ENCODE results near the gene PIP4K2C.
A peak's percentile ranks its signal among the peaks of the same experiment; 100 is the strongest.
"Not testable (repeated sequence)": the region's sequence is repeated elsewhere in the genome, so short reads cannot be mapped to it uniquely, and the experiment has no call there.

The PIP4K2C gene

DNA sequence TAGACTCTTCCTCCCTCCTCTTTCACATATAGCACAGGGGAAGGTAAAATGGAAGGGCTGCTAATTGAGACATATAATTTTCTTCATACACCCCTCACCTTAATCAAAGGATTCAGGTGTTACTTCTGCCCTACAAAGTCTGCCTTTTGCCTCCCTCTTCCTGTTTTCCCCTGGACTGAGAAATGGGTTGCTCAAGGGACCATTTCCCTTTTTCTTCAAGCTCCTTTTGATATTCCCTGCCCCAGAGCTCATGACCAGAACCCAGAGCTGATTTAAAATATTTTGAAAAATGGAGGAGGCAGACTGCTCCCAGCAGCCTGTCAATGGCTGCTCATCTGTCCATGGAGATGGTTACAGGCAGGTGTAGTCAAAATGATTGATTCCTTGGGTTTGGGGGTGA is 6.3 kb upstream of the PIP4K2C start:
- TF ChIP-seq, protein P1, sequence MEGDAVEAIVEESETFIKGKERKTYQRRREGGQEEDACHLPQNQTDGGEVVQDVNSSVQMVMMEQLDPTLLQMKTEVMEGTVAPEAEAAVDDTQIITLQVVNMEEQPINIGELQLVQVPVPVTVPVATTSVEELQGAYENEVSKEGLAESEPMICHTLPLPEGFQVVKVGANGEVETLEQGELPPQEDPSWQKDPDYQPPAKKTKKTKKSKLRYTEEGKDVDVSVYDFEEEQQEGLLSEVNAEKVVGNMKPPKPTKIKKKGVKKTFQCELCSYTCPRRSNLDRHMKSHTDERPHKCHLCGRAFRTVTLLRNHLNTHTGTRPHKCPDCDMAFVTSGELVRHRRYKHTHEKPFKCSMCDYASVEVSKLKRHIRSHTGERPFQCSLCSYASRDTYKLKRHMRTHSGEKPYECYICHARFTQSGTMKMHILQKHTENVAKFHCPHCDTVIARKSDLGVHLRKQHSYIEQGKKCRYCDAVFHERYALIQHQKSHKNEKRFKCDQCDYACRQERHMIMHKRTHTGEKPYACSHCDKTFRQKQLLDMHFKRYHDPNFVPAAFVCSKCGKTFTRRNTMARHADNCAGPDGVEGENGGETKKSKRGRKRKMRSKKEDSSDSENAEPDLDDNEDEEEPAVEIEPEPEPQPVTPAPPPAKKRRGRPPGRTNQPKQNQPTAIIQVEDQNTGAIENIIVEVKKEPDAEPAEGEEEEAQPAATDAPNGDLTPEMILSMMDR (IDR thresholded peaks at IDR 0.05; ENCODE audit: low read depth, low read length): no peak
- in situ Hi-C loops (cut with HindIII; ENCODE audit: low sequenced_read_pairs): no loop called here
- DNase-seq (ENCODE audit: low read depth, low spot score): no peak
- H3K4me3 ChIP-seq (ENCODE audit: low read depth, low read length): no peak overlapping the region

GRCh38 chr12:57585156-57585555 is 5.8 kb upstream of the PIP4K2C start:
- in situ Hi-C loops (cut with HindIII; ENCODE audit: low sequenced_read_pairs): no loop called here
- no peak for DNase-seq (ENCODE audit: low read depth, low spot score)
- TF ChIP-seq, protein P1 (IDR thresholded peaks at IDR 0.05; ENCODE audit: low read depth, low read length): no peak
- H3K4me3 ChIP-seq (ENCODE audit: low read depth, low read length): no peak overlapping the region

DNA sequence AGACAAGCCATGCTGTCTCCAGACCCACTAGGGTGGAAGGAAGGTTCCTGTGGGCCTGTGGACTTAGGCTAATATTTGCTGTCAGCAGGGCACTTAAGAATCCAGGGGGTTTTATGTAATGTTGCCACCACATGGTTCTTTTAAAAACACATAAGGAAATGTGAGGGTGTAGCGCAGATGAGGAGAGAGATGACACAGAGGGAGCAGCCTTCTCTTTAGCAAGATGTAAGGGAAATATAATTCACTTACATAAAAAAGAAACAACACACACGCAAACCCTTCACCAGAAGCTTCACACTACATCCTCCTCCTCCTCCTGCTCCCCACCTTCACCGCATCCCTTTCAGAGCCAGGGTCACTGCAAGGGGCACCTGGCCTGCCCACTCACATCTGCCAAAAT is 4.9 kb upstream of the PIP4K2C start:
- DNase-seq (ENCODE audit: low read depth, low spot score): no peak
- TF ChIP-seq, protein P1 (IDR thresholded peaks at IDR 0.05; ENCODE audit: low read depth, low read length): no peak
- H3K4me3 ChIP-seq (ENCODE audit: low read depth, low read length): no peak overlapping the region
- in situ Hi-C loops (cut with HindIII; ENCODE audit: low sequenced_read_pairs): no loop called here

GRCh38 chr12:57586832-57587429 is 4.1 kb upstream of the PIP4K2C start:
- in situ Hi-C loops (cut with HindIII; ENCODE audit: low sequenced_read_pairs): no loop called here
- DNase-seq (ENCODE audit: low read depth, low spot score): no peak
- no peak overlapping the region for H3K4me3 ChIP-seq (ENCODE audit: low read depth, low read length)
- TF ChIP-seq, protein P1 (IDR thresholded peaks at IDR 0.05; ENCODE audit: low read depth, low read length): no peak

GRCh38 chr12:57588951-57589610 is 1.9 kb upstream of the PIP4K2C start:
- DNase-seq (ENCODE audit: low read depth, low spot score); H3K4me3 ChIP-seq (ENCODE audit: low read depth, low read length); in situ Hi-C loops (cut with HindIII; ENCODE audit: low sequenced_read_pairs): not testable (repeated sequence)

GRCh38 chr12:57590479-57590863 is 521 bp upstream of the PIP4K2C start:
- no peak for DNase-seq (ENCODE audit: low read depth, low spot score)
- in situ Hi-C loops (cut with HindIII; ENCODE audit: low sequenced_read_pairs): no loop called here
- TF ChIP-seq, protein P1 (IDR thresholded peaks at IDR 0.05; ENCODE audit: low read depth, low read length): no peak
- H3K4me3 ChIP-seq (ENCODE audit: low read depth, low read length): peak overlapping the region; percentile 91

- DNase-seq (ENCODE audit: low read depth, low spot score): no peak
- peak overlapping the region; percentile 91 for H3K4me3 ChIP-seq (ENCODE audit: low read depth, low read length)
- TF ChIP-seq, protein P1 (IDR thresholded peaks at IDR 0.05; ENCODE audit: low read depth, low read length): no peak
- in situ Hi-C loops (cut with HindIII; ENCODE audit: low sequenced_read_pairs): no loop called here
Measured at GRCh38 chr12:57591782-57592325, 862 bp downstream of the PIP4K2C start.
